A549 (cell line): ENCODE results near the gene BRMS1. TPM values are rescaled to one million over a fixed set of nuclear protein-coding genes. Genes with fewer than 3 reads are reported as not detected.

Experiments used
- ATAC-seq, 2 experiments: fragments of 200-7000 bp in 1 of 2; fragments of >200 bp in 1 of 2; cut with Nextera tagmentation in 1 of 2; cut with Tn5 transposase in 1 of 2; 3 replicates each; pipeline versions ENCODE4 v1.8.0 to v1.9.1; 2018 to 2020; ENCODE audit warnings: mild to moderate bottlenecking in 1 of 2, moderate library complexity in 1 of 2
- CTCF ChIA-PET: fragments of 300-600 bp; sonication (Branson Sonifier 250); formaldehyde crosslinking; extraction: SDS; loops from one replicate; lab custom pipeline; 2021; ENCODE audit warnings: antibody characterized with exemption, inconsistent platforms; lab: Yijun Ruan, JAX
- POLR2A ChIA-PET: fragments of 350-600 bp; formaldehyde crosslinking; extraction: SDS; loops from one replicate; lab custom pipeline; 2021; ENCODE audit warnings: antibody characterized with exemption, inconsistent platforms; lab: Yijun Ruan, JAX
- DNase-seq, 2 experiments: peaks; one replicate each; pipeline versions ENCODE4 v3.0.0 to v3.0.0-alpha.2; 2011 to 2016; ENCODE audit warnings: low read depth in 1 of 2, low spot score in 1 of 2
- FAIRE-seq: peaks from 2 replicates; lab custom pipeline; 2011; peaks lifted over from hg19 to GRCh38; lab: Jason Lieb, UNC
- H3K27ac ChIP-seq, 2 experiments: fragments of >200 bp; sonication (Bioruptor Twin); formaldehyde crosslinking; 3 replicates each; pipeline ENCODE4 v1.5.1; 2016 to 2017
- H3K4me1 ChIP-seq: fragments of >200 bp; sonication (Bioruptor Twin); formaldehyde crosslinking; 3 replicates; pipeline ENCODE4 v1.6.1; 2016
- H3K4me2 ChIP-seq: fragments of >200 bp; sonication (Bioruptor Twin); formaldehyde crosslinking; 3 replicates; pipeline ENCODE4 v1.6.1; 2016
- H3K4me3 ChIP-seq: fragments of >200 bp; sonication (Bioruptor Twin); formaldehyde crosslinking; 3 replicates; pipeline ENCODE4 v1.5.1; 2016
- H3K9me3 ChIP-seq: fragments of >200 bp; sonication (Bioruptor Twin); formaldehyde crosslinking; 3 replicates; pipeline ENCODE4 v1.6.1; 2016
- CBX2 ChIP-seq: fragments of 200-600 bp; sonication (generic); IDR thresholded peaks from 2 replicates; pipeline ENCODE4 v1.6.1; 2016; ENCODE audit warnings: low read depth, mild to moderate bottlenecking, borderline replicate concordance
- CHD2 ChIP-seq: fragments of 150-350 bp; IDR thresholded peaks from 2 replicates; pipeline ENCODE4 v1.6.1; 2014; ENCODE audit warnings: low read length; ENCODE audit not compliant: partially characterized antibody
- CHD4 ChIP-seq: fragments of 200-600 bp; sonication (generic); IDR thresholded peaks from 2 replicates; pipeline ENCODE4 v1.6.1; 2016; ENCODE audit warnings: antibody characterized with exemption, mild to moderate bottlenecking, borderline replicate concordance
- EHMT2 ChIP-seq: fragments of 200-600 bp; sonication (generic); IDR thresholded peaks from 2 replicates; pipeline ENCODE4 v1.6.1; 2016; ENCODE audit warnings: antibody characterized with exemption, low read depth, mild to moderate bottlenecking, moderate library complexity
- ESRRA ChIP-seq: fragments of 150-350 bp; IDR thresholded peaks from 2 replicates; pipeline ENCODE4 v1.6.1; 2014; ENCODE audit warnings: mild to moderate bottlenecking, low read length, borderline replicate concordance
- FOSB ChIP-seq: fragments of 250-450 bp; sonication (Bioruptor Pico); IDR thresholded peaks from 2 replicates; pipeline ENCODE4 v1.5.0; 2020; ENCODE audit warnings: mild to moderate bottlenecking, moderate library complexity
- JUNB ChIP-seq: fragments of >200 bp; sonication (Bioruptor Twin); formaldehyde crosslinking; IDR thresholded peaks from 2 replicates; pipeline ENCODE4 v1.6.1; 2016
- MYC ChIP-seq: IDR thresholded peaks from 2 replicates; pipeline ENCODE4 v1.6.1; 2012; ENCODE audit warnings: mild to moderate bottlenecking, inconsistent platforms, low read length, improper control_type of control experiment, borderline replicate concordance
- NPAS2 ChIP-seq: fragments of 250-450 bp; sonication (Bioruptor Pico); IDR thresholded peaks from 2 replicates; pipeline ENCODE4 v1.8.0; 2022; ENCODE audit warnings: mild to moderate bottlenecking, moderate library complexity, borderline replicate concordance
- NR3C1 ChIP-seq: fragments of >200 bp; sonication (Bioruptor Twin); formaldehyde crosslinking; IDR thresholded peaks from 3 replicates; pipeline ENCODE4 v1.6.1; 2017
- RAD21 ChIP-seq, 2 experiments: fragments of >200 bp in 1 of 2; sonication (Bioruptor Twin) in 1 of 2; formaldehyde crosslinking in 1 of 2; IDR thresholded peaks in 1 of 2; conservative IDR thresholded peaks in 1 of 2; 2 replicates in 1 of 2; 3 replicates in 1 of 2; pipeline ENCODE4 v1.6.1; 2012 to 2018; ENCODE audit warnings: inconsistent platforms in 1 of 2
- RARB ChIP-seq: fragments of 250-450 bp; sonication (Bioruptor Pico); IDR thresholded peaks from 2 replicates; pipeline ENCODE4 v1.8.0; 2021; ENCODE audit warnings: mild to moderate bottlenecking, moderate library complexity
- TFCP2L1 ChIP-seq: fragments of 250-450 bp; sonication (Bioruptor Pico); IDR thresholded peaks from 2 replicates; pipeline ENCODE4 v1.5.0; 2021; ENCODE audit warnings: mild to moderate bottlenecking
- ZNF302 ChIP-seq: fragments of 250-450 bp; sonication (Bioruptor Pico); IDR thresholded peaks from 2 replicates; pipeline ENCODE4 v1.9.0; 2021; ENCODE audit warnings: inconsistent platforms, mild to moderate bottlenecking, moderate library complexity
- WGBS: methylation state at CpG from one replicate; pipeline ENCODE4 v1.1.6; 2017; ENCODE audit errors: missing lambda C conversion rate; 5-methylcytosine and 5-hydroxymethylcytosine counted together
- polyA plus RNA-seq, 4 experiments: library from polyadenylated mRNA; depleted of rRNA in 3 of 4; stranded (reverse); fragments of >200 nt; fragmentation: RNase III in 1 of 4; extraction: RNeasy Plus Mini Kit Qiagen cat#74134 plus additional on column Dnase treatment in 1 of 4; gene quantifications; 2 replicates in 3 of 4; 3 replicates in 1 of 4; pipeline ENCODE4 v1.2.3, GENCODE V29; 2011 to 2017
- TF ChIP-seq, protein P1 (sequence below): fragments of 200-600 bp; sonication (generic); IDR thresholded peaks from 2 replicates; pipeline ENCODE4 v1.6.1; 2016; ENCODE audit warnings: antibody characterized with exemption, mild to moderate bottlenecking, moderate library complexity
- TF ChIP-seq, protein P2 (sequence below): IDR thresholded peaks from 2 replicates; pipeline ENCODE4 v1.6.1; 2012
- TF ChIP-seq, protein P3 (sequence below): fragments of 450-650 bp; IDR thresholded peaks from 2 replicates; pipeline ENCODE4 v1.6.1; 2014; ENCODE audit warnings: antibody characterized with exemption

The BRMS1 gene
- polyA plus RNA-seq, 2 of the 4 experiments (the other 2 are of a cell fraction) = 56.2 to 90.8 TPM

DNA sequence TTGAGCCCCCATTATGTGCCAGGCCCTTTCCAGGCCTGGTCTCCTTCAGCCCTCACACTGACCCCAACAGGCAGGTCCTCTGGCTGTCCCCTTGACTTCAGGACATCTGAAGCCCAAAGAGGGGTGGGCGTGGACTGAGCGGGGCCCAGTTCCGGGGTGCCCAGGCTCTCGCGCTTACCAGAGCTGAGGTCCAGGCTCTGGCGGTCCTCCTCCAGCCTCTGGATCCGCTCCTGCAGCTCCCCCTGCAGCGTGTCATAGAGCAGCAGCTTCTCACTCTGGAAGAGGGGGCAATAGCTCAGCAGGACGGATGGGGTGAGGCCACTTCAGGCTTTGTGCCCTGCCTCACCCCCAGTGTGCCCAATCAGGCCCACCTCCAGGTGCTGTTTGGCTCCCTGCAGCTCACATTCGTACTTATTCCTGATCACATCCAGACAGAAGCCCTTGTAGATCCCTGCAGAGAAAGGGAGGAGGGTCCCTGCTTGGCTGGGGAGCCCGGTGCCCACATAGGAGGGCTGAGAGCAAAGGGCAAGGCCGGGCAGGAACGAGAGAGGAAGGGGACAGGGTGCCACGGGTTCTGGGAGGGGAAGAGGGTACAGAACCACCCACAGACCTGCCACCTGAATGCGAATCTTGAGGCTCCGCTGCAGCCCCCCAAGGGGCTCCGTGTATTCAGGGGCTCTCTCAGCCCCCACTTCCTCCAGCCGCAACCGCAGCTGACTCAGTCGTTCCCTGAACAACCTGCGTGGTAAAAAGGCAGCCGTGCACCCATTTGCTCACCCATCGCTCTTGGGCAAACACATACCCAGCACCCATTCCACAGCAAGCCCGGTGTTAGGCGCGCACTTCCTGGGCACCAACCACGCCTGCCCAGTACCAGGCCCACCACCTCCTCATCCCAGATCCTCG, 4.1 kb downstream of the BRMS1 start:
- FAIRE-seq = no peak
- TF ChIP-seq CHD2 (no peak), JUNB (no peak), MYC (no peak), FOSB (CRISPR knock-in tag) (no peak), ZNF302 (no peak), NPAS2 (CRISPR knock-in tag) (no peak)
- ChIA-PET POLR2A (interaction anchor here (1.0 kb wide), 1 partner anchor 28 kb away, joined by 3 read pairs; no protein-coding TSS in a partner anchor), CTCF (interaction anchor here (1.0 to 7.9 kb wide), 9 partner anchors 11 to 119 kb away, joined by 3 to 57 read pairs (median 4); no protein-coding TSS in a partner anchor)
- H3K4me1 ChIP-seq = peaks cover 36% of the 10 kb centered on the region
- 91% methylated on average over 24 of the region's 28 CpGs for WGBS
- no peak overlapping the region for H3K27ac ChIP-seq
- no peak for ATAC-seq
- no peaks in the 10 kb centered on the region for H3K9me3 ChIP-seq
- no peak overlapping the region for H3K4me2 ChIP-seq
- no peak for DNase-seq
- no peak overlapping the region for H3K4me3 ChIP-seq

DNA sequence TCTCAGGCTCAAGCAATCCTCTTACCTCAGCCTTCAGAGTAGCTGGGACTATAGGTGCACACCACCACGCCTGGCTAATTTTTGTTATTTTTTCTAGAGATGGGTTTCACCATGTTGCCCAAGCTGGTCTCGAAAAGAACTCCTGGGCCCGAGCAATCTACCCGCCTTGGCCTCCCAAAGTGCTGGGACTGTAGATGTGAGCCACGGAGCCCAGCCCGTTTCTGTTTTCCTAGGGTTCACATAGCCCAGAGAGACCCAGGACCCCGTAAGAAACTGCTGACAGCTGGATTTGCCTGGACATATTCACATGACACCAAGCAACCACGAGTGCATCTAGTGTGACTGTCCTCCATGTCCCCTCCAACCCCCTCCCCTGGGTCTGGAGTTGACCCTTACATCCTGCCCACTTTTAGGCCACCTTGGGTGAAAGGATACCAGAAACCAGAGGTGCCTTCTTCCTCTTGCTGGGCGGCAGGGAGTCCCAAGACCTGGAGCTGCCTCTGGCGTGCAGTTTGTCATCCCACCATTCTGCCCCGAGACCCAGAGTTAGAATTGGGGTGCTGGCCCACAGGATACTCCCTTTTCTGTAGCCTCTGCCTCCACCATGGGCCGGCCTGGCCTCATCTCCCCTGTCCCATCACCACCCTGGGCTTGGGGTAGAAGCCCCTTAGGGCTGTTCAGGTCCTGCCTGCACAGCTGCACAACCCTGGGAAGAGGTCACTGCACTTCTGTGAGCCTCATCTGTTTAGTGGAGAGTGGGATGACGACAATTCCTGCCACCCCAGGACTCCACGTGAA, 5.0 kb downstream of the BRMS1 start:
- H3K4me1 ChIP-seq = peaks cover 37% of the 10 kb centered on the region
- no peak for DNase-seq
- FAIRE-seq = no peak
- no peak for TF ChIP-seq RAD21 (conservative IDR thresholded peaks at IDR 0.05 in 1 of 2, IDR thresholded peaks at IDR 0.05 in 1 of 2)
- TF ChIP-seq CBX2 = no peak
- H3K4me2 ChIP-seq = no peak overlapping the region
- H3K27ac ChIP-seq = no peak overlapping the region
- no peak overlapping the region for H3K4me3 ChIP-seq
- WGBS = 84% methylated on average over 13 of the region's 14 CpGs
- ATAC-seq = no peak
- ChIA-PET POLR2A (no interaction called here), CTCF (interaction anchor here (0.9 to 4.2 kb wide), 10 partner anchors 10 to 118 kb away, joined by 3 to 44 read pairs (median 4); partner anchors contain the start of gene TMEM151A)
- no peaks in the 10 kb centered on the region for H3K9me3 ChIP-seq

DNA sequence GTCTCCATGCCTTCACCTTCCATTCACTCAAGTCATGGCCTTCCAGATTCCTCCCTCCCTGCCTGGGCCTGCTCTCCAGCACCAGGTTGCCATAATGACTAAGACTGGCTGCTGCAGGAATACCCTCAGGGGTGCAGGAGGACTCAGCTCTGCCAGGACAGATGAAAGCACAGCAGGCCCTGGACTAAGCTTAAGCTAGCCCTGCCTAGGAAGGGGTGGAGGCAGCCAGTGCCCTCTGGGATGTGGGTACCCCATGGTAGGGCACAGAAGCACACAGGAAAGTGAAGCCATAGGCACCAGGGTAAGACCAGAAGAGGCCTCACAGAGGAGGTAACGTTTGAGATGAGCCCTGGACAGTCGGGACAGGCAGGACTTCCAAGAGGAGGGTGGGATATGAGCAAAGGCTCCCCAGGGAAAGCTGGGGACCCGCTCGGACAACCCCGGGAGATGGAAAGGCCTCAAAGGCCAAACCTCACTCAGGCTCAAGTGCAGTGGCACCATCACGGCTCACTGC, 5.7 kb downstream of the BRMS1 start:
- H3K4me2 ChIP-seq = no peak overlapping the region
- CTCF ChIA-PET = interaction anchor here (1.2 to 4.2 kb wide), 6 partner anchors 9 to 117 kb away, joined by 3 to 44 read pairs (median 10); no protein-coding TSS in a partner anchor
- H3K27ac ChIP-seq = no peak overlapping the region
- H3K4me1 ChIP-seq = peaks cover 37% of the 10 kb centered on the region
- FAIRE-seq (no peak), DNase-seq (no peak), ATAC-seq (no peak)
- 95% methylated on average over 3 of the region's 6 CpGs for WGBS
- POLR2A ChIA-PET = no interaction called here
- H3K4me3 ChIP-seq = no peak overlapping the region
- no peak for TF ChIP-seq TFCP2L1
- TF ChIP-seq, protein P1, sequence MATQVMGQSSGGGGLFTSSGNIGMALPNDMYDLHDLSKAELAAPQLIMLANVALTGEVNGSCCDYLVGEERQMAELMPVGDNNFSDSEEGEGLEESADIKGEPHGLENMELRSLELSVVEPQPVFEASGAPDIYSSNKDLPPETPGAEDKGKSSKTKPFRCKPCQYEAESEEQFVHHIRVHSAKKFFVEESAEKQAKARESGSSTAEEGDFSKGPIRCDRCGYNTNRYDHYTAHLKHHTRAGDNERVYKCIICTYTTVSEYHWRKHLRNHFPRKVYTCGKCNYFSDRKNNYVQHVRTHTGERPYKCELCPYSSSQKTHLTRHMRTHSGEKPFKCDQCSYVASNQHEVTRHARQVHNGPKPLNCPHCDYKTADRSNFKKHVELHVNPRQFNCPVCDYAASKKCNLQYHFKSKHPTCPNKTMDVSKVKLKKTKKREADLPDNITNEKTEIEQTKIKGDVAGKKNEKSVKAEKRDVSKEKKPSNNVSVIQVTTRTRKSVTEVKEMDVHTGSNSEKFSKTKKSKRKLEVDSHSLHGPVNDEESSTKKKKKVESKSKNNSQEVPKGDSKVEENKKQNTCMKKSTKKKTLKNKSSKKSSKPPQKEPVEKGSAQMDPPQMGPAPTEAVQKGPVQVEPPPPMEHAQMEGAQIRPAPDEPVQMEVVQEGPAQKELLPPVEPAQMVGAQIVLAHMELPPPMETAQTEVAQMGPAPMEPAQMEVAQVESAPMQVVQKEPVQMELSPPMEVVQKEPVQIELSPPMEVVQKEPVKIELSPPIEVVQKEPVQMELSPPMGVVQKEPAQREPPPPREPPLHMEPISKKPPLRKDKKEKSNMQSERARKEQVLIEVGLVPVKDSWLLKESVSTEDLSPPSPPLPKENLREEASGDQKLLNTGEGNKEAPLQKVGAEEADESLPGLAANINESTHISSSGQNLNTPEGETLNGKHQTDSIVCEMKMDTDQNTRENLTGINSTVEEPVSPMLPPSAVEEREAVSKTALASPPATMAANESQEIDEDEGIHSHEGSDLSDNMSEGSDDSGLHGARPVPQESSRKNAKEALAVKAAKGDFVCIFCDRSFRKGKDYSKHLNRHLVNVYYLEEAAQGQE = no peak
- TF ChIP-seq NR3C1 = no peak
- TF ChIP-seq CHD4 = no peak
- TF ChIP-seq, protein P2, sequence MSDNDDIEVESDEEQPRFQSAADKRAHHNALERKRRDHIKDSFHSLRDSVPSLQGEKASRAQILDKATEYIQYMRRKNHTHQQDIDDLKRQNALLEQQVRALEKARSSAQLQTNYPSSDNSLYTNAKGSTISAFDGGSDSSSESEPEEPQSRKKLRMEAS = no peak
- TF ChIP-seq, protein P3, sequence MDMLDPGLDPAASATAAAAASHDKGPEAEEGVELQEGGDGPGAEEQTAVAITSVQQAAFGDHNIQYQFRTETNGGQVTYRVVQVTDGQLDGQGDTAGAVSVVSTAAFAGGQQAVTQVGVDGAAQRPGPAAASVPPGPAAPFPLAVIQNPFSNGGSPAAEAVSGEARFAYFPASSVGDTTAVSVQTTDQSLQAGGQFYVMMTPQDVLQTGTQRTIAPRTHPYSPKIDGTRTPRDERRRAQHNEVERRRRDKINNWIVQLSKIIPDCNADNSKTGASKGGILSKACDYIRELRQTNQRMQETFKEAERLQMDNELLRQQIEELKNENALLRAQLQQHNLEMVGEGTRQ = no peak
- TF ChIP-seq ZNF302 = no peak
- TF ChIP-seq ESRRA = no peak
- no peak for TF ChIP-seq RARB (CRISPR knock-in tag)
- TF ChIP-seq EHMT2 = no peak
- no peaks in the 10 kb centered on the region for H3K9me3 ChIP-seq
